Stimulated activated CD4-positive, alpha-beta T cell treated with anti-CD3 and anti-CD28 coated beads, Interleukin-4, amount 100 ng/mL, for 1 hour (primary cell): Measurements from ENCODE around the gene GPR153.

ENCODE experiments used
- DNase-seq: peaks from one replicate; pipeline ENCODE4 v3.0.0-alpha.2; 2020

Gene GPR153

GRCh38 chr1:6198646-6199297, 62.1 kb downstream of the GPR153 start:
- no peak for DNase-seq

GRCh38 chr1:6197746-6198427, 63.0 kb downstream of the GPR153 start:
- no peak for DNase-seq
